ENCODE results near the gene NEGR1.

The NEGR1 gene

DNA sequence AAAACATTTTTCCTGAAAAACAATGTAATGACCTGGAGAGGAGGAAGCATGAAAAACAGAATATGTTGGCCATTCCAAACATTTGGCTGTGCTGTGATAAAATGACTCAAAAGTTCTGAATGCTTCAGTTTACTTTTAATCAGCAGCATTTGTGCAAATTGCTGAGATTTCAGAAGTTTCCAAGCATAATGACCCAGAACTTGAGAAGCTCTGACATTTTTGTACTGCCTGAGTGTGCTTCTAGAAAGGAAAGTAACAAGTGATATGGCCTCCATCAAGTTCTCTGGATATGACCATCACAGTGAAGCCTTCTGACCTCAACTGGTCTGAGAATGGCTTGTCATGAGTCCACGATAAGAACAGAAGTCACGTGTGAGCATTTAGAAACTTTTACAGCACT is 918.1 kb downstream of the NEGR1 start:
- no peak overlapping the region for H3K4me3 ChIP-seq (ENCODE audit: low read length)
- H3K4me1 ChIP-seq (ENCODE audit: low read length): no peaks in the 10 kb centered on the region
- no peaks in the 10 kb centered on the region for H4K20me1 ChIP-seq (ENCODE audit: insufficient read depth, low read length)
- H3K27me3 ChIP-seq (ENCODE audit: low read depth, low read length): no peaks in the 10 kb centered on the region
- H2AFZ ChIP-seq (ENCODE audit: low read depth, low read length): no peak overlapping the region
- no peak overlapping the region for H3K9ac ChIP-seq (ENCODE audit: low read length)
- H3K9me3 ChIP-seq (ENCODE audit: insufficient read depth, low read length): no peaks in the 10 kb centered on the region
- H3K4me2 ChIP-seq (ENCODE audit: low read length): no peak overlapping the region
- TF ChIP-seq EZH2phosphoT487 (IDR thresholded peaks at IDR 0.05; ENCODE audit: low read depth) (no peak), CTCF (IDR thresholded peaks at IDR 0.05; ENCODE audit: low read depth, low read length) (no peak)
- H3K79me2 ChIP-seq (ENCODE audit: low read length): no peaks in the 10 kb centered on the region
- no peak overlapping the region for H3K27ac ChIP-seq (ENCODE audit: low read length)
- H3K36me3 ChIP-seq (replicated peaks; ENCODE audit: low read depth, low read length): no peaks in the 10 kb centered on the region

DNA sequence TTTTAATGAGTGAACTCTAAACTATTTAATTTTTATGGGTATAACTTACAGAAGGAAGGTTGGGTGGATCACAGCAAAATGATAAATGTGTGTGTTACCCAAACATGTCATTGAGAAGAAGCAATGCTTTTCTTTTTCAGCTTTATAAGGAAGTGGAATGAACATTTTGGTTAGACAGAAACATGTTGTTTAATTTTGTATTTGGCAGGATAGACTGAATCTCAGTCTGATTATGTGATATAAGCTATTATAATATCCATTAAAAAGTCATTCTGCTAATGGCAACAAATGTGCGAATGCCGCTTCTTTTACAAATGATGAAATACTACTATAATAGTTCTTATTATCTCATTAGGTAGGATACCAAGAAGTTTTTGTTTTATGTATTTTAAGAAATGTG is 919.6 kb downstream of the NEGR1 start:
- TF ChIP-seq EZH2phosphoT487 (IDR thresholded peaks at IDR 0.05; ENCODE audit: low read depth) (no peak), CTCF (IDR thresholded peaks at IDR 0.05; ENCODE audit: low read depth, low read length) (no peak)
- H3K9me3 ChIP-seq (ENCODE audit: insufficient read depth, low read length): no peaks in the 10 kb centered on the region
- no peak overlapping the region for H3K9ac ChIP-seq (ENCODE audit: low read length)
- no peaks in the 10 kb centered on the region for H3K79me2 ChIP-seq (ENCODE audit: low read length)
- H3K36me3 ChIP-seq (replicated peaks; ENCODE audit: low read depth, low read length): no peaks in the 10 kb centered on the region
- H4K20me1 ChIP-seq (ENCODE audit: insufficient read depth, low read length): no peaks in the 10 kb centered on the region
- no peak overlapping the region for H3K4me3 ChIP-seq (ENCODE audit: low read length)
- H3K27ac ChIP-seq (ENCODE audit: low read length): no peak overlapping the region
- H3K4me2 ChIP-seq (ENCODE audit: low read length): no peak overlapping the region
- no peaks in the 10 kb centered on the region for H3K27me3 ChIP-seq (ENCODE audit: low read depth, low read length)
- H3K4me1 ChIP-seq (ENCODE audit: low read length): no peaks in the 10 kb centered on the region
- no peak overlapping the region for H2AFZ ChIP-seq (ENCODE audit: low read depth, low read length)

GRCh38 chr1:71362076-71362475 is 920.3 kb downstream of the NEGR1 start:
- no peak overlapping the region for H3K9ac ChIP-seq (ENCODE audit: low read length)
- H3K27ac ChIP-seq (ENCODE audit: low read length): no peak overlapping the region
- H3K79me2 ChIP-seq (ENCODE audit: low read length): no peaks in the 10 kb centered on the region
- TF ChIP-seq CTCF (IDR thresholded peaks at IDR 0.05; ENCODE audit: low read depth, low read length) (no peak), EZH2phosphoT487 (IDR thresholded peaks at IDR 0.05; ENCODE audit: low read depth) (no peak)
- no peak overlapping the region for H2AFZ ChIP-seq (ENCODE audit: low read depth, low read length)
- H3K4me2 ChIP-seq (ENCODE audit: low read length): no peak overlapping the region
- H3K36me3 ChIP-seq (replicated peaks; ENCODE audit: low read depth, low read length): no peaks in the 10 kb centered on the region
- H3K27me3 ChIP-seq (ENCODE audit: low read depth, low read length): no peaks in the 10 kb centered on the region
- no peaks in the 10 kb centered on the region for H3K9me3 ChIP-seq (ENCODE audit: insufficient read depth, low read length)
- H3K4me3 ChIP-seq (ENCODE audit: low read length): no peak overlapping the region
- H3K4me1 ChIP-seq (ENCODE audit: low read length): no peaks in the 10 kb centered on the region
- no peaks in the 10 kb centered on the region for H4K20me1 ChIP-seq (ENCODE audit: insufficient read depth, low read length)

DNA sequence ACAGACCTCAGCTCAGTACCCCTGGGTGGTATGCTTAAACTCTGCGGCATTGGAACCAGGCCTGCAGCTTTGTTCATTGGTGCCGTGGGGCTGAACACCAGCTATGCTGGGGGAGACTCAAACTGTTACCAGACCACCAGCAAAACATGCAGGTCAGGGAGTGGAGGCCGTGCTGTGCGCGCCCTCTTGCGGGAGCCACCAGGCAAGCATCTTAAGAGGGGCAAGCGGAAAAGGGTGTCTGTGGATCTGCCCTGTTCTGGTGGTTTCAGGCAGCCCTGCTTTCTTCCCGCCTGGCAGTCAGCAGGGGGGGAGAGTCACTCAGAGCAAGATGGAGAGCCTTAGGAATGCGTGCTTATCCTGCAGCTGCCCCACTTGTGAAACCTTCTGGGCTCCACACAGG is 924.6 kb downstream of the NEGR1 start:
- Histone ChIP-seq H2AFZ (ENCODE audit: low read depth, low read length) (no peak overlapping the region), H3K9me3 (ENCODE audit: insufficient read depth, low read length) (no peaks in the 10 kb centered on the region), H3K4me2 (ENCODE audit: low read length) (no peak overlapping the region), H3K79me2 (ENCODE audit: low read length) (no peaks in the 10 kb centered on the region), H3K9ac (ENCODE audit: low read length) (no peak overlapping the region), H4K20me1 (ENCODE audit: insufficient read depth, low read length) (no peaks in the 10 kb centered on the region), H3K27ac (ENCODE audit: low read length) (no peak overlapping the region), H3K4me1 (ENCODE audit: low read length) (no peaks in the 10 kb centered on the region), H3K36me3 (replicated peaks; ENCODE audit: low read depth, low read length) (no peaks in the 10 kb centered on the region), H3K4me3 (ENCODE audit: low read length) (no peak overlapping the region), H3K27me3 (ENCODE audit: low read depth, low read length) (no peaks in the 10 kb centered on the region)
- TF ChIP-seq CTCF (IDR thresholded peaks at IDR 0.05; ENCODE audit: low read depth, low read length) (no peak), EZH2phosphoT487 (IDR thresholded peaks at IDR 0.05; ENCODE audit: low read depth) (no peak)
